NK-92 (cell line): Measurements from ENCODE around the gene CMIP.
"Not testable (repeated sequence)": the region's sequence is repeated elsewhere in the genome, so short reads cannot be mapped to it uniquely, and the experiment has no call there.

ENCODE experiments used
- DNase-seq: peaks from one replicate; lab custom pipeline; 2025; ENCODE audit not compliant: unreplicated experiment; lab: John Stamatoyannopoulos, UW

Gene CMIP

DNA sequence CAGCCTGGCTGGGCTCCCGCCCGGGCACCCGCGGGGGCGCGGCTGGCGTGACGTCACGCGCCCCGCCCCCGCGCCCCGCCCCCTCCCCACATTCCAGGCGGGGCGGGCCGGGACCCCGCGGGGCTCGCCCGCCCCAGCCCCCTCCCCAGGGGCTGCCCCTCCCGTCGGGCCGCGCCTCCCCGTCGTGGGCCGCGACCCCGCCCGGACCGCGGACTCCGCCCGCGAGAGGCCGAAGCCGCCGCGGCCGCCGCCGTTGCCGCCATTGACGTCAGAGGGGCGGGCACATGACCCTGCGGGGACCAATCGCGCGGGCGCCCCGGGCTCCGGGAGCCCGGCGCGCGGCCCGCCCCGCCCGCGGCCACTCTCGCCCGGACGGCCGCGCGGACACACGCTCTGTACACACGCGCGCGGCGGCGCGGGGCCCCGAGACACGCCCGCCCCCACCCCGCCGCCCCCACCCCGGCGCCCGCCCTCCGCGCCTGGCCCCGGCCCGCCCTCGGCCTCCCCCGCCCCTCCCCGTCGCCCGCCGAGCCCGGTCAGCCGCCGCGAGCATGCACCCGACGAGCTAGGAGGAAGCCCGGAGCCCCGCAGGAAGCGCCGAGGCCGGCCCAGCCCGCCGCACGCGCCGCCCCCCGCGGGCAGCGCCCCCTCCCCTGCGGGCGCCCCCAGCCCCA is at the start of gene CMIP:
Gene CMIP (plus strand): TSS at position 361 of the 674 bp plus-strand sequence.
- DNase-seq = no peak

DNA sequence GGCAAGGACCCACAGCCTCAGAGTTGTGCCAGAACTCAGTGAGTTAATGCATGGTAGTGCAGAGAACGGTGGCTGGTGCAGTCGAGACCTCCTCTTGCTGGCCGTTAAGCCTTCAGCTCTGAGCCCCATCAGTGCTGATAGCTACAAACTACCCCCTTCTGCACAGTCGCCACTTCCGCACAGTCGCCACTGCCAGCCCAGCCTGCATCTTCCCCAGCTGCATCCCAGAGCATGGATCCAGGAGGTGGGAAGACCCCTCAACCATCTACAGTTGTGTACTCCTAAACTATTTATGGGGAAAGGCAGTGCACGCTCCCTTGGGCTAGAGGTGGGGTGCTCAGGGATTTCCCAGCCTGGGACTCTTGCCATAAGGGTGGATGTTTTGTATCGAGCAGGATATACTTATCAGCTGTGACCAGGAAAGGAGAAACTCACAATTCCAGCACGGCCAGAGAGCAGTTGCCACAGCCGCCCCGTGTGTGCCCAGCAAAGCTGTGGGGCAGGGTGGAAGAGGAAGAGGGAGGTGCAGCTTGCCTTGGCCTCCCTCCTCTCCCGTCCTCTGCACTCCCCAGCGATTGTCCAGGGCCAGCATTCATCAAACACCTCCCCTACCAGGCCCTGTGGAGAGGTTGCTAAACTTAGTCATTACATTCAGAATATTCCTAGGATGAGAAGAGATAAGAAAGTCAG is 49.5 kb upstream of the CMIP start:
- no peak for DNase-seq

DNA sequence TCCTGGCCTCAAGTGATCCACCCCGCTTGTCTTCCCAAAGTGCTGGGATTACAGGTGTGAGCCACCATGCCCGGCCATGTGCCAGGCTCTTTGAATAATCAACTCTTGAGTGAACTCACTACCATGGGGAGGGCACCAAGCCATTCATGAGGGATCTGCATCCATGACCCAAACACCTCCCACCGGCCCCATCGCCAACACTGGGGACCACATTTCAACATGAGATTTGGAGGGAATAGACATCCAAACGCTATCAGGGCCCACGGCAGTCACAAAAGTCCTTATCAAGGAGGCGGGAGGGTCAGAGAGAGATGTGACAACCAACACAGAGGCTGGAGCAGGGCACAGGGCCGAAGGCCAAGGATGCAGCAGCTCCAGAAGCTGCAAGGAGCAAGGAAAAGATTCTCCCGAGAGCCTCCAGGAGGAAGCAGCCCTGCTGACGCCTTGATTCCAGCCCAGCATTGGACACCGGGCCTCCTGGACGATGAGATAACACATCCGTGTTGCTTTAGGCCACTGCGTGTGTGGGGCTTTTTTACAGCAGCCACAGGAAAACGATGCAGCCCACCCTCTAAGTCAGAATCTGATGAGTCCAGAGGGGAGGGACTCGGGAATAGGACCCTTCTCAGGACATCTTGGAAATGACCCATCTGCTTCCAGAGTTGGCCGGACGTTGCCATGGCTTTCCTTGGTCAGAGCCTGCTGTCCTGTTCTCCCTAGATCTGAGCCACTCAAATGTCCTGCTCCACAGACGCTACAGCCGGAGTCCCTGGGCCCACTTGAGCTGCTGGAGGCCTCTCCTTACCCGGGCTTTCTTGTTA is 47.3 kb upstream of the CMIP start:
- DNase-seq = no peak

DNA sequence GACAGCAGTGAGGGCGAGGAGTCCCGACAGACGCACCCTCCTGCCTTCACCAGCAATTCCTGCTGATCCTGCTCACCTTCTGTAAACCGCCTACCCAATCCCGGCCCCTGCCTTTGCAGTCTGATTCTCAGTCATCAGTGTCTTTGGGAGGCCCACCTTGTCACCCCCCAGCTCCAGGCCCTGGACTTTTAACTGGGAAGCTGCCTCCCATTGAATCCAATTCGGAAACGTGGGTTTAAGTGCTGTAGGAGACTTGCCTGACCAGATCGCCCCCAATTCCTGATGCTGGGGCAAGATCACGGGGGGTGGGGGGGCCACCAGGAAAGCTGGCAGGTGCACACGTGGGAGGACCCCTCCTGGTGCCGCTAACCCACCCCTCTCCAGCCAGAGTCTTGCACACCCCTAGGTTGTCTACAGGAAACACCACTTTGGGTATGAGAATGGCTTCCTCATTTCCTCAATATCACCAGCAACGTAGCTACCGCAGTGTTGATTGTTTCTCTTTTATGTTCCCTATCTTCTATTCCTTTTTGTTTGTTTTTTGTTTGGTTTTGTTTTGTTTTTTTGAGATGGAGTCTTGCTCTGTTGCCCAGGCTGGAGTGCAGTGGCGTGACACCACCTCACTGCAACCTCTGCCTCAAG is 46.6 kb upstream of the CMIP start:
- DNase-seq = no peak

DNA sequence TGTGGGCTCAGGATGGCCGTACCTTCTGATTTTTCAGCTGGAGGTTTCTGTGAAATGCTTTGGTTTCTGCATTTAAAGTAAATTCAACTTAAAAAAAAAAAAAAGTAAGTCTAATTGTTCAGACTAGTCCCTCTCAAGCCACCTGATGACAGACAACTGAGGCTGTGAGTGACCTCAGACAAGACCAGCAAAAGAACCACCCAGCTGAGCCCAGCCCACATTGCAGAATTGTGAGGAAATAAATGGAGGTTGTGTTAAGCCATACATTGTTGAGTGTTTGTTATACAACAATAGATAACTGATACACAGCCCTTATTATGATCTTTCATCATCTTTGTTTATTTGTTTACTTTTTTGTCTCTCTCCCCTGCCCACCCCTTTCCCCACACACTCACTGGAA is 44.7 kb upstream of the CMIP start:
- no peak for DNase-seq

DNA sequence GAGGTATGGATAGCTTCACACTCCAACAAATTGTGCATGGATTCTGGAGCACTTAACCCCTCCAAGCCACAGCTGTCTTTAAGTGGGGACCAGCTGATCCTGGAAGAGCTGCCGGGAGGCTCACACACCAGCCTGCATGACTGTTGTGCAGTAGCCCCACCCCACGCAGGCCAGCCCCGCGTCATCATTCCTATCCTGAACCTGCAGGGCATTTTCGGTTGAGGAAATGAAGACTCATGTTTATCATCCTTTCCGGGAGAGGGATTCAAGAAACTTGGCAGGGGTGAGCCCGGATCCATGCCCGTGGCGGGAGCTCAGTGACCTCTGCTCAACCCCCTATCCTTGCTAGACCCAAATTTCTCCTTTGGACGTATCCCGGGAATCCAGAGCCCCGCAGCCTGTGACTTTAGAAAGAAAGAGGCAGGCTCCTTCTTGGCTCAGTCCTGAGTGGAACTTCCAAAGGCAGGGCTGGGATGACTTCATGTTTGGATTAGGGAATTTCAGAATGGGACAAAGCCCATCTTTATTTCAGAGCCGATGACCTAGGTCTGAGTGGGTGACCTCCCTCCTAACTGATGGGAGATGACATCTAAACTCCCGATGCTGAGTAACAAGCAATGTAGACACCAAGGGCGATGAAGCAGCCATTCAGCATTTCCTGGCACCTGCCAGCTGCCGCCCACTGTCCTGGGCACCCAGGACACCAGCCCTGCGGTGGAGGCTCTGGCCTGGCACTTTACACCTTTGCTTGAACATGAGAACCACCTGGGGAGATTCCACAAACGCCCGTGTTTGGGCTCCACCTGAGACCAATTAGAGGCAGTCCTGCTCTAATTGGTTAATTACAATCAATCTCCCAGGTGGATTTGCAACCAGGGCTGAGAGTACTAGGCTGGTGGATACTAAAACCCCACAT is 43.3 kb upstream of the CMIP start:
- DNase-seq = no peak

DNA sequence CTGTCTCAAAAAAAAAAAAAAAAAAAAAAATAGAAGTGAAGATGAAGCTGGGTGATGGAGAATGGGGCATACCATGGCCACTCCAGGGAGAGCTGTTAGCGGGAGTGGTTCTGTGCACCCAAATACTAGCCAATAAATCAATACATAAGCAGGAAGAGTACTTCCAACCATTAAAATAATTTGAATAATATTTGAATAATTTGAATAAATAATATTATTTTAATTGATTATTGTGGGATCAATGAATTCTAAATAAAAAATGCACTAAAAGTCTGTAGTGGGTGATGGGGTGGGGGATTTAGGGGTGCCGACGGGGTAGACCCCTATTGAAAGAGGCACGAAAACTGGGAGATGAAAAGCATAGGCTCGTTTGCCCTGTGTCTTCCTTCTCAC is 41.4 kb upstream of the CMIP start:
- no peak for DNase-seq

DNA sequence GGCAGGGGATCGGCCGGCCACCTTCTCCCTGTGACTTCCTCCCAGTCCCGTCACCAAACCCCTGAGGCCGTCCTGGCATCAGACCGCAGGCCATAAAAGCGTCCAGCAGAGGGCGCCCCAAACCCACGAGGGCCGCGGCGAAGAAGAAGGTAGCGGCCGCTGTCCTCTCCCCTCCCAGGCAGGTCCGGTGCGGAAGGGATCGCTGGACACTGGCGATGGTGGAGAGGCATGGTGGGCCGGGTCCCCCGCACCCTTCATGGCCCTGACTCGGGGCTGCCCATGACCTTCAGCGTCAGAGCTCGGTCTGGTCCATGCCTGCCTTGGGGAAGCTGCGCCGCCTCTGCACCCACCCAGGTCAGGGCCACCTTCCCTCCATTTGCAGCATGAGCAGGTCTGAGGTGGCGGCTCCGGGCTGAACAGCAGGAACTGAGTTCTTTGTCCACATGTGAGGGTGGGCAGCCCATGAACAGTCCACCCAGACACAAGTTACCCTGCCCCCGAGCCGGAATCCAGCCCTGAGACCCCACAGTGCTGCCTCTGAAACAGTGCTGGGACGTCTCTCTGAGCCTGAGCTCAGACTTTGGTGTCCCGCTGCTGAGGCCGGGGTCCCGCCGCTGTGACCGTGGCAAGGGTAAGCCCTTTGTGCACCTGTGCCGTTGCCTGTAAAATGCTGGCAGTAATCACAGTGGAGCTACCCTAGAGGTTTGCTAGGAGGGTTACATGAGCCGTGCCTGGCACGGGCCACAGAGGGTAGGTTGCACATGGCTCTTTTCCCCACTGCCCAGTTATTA is 40.8 kb upstream of the CMIP start:
- no peak for DNase-seq

DNA sequence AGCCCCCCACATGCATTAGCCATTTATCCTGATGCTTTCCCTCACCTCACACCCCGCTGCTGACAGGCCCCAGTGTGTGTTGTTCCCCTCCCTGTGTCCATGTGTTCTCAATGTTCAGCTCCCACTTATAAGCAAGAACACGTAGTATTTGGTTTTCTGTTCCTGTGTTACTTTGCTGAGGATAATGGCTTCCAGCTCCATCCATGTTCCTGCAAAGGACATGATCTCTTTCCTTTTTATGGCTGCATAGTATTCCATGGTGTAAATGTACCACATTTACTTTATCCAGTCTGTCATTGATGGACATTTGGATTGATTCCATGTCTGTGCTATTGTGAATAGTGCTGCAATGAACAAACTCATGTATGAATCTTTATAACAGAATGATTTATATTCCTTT is 39.6 kb upstream of the CMIP start:
- not testable (repeated sequence) for DNase-seq

DNA sequence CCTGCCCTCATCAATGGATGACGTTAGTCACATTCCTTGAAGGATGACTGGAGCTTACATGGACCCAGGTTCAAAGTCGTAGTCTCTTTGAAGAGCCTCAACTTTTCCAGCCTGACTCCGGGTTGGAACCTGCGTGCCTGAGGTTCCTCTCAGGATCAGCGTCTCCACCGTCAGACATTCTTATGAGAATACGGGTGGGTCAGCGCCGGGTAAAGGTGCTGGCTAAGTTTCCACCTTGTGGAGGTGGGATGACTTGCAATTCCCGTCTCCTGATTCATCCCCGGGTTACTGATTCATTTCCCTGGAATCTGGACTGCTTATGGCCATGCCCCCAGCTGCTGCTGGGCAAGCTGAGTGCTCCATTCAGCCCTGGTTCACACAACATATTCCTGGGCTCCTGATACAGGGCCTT is 38.9 kb upstream of the CMIP start:
- no peak for DNase-seq

DNA sequence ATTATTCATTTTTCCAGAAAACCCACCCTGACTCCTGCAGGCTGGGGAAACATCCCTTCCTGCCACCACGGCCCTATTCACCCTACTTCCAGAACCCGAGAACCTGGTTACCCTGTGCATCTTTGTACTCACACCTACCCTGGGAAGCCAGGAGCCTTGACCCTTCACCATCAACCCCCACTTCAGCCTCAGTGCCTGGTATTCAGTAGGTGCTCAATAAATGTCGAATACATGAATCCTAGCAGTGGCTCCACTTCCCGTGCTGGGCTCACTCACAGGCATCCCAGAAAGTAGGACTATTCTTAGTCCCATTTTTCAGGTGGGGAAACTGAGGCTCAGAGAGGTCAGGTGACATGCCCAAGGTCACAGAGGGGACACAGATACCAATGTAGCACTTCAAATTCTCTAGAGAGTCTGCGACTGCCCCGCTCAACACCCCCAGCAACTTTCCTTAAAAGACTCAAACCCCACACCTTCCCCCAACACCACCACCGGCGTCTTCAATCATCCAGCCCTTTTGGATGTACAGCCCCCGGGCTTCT is 36.1 kb upstream of the CMIP start:
- no peak for DNase-seq

DNA sequence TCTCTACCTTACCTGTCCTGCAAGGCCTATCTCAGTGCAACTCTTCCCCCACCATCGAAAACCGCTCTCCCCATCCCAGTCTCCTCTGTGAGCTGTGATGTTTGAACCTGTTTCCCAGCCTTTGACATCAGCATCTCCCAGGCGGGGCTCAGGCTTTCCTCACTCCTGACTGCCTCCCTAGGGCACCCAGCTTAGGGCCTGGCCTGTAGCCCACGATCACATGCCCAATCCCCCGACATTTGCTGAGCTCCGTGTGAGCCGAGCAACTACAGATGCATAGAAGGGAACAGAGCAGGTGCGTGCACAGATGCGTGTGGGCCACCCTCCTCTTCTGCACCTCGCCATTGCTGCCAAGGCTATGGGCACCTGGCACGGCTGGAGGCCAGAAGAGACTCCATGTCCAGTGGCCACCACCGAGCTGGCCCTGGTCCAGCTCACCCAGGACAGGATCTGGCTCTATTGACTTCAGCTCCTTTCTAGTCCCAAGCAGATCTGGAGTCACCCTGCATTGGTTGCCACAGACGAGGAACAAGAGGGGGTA is 35.5 kb upstream of the CMIP start:
- DNase-seq = no peak

DNA sequence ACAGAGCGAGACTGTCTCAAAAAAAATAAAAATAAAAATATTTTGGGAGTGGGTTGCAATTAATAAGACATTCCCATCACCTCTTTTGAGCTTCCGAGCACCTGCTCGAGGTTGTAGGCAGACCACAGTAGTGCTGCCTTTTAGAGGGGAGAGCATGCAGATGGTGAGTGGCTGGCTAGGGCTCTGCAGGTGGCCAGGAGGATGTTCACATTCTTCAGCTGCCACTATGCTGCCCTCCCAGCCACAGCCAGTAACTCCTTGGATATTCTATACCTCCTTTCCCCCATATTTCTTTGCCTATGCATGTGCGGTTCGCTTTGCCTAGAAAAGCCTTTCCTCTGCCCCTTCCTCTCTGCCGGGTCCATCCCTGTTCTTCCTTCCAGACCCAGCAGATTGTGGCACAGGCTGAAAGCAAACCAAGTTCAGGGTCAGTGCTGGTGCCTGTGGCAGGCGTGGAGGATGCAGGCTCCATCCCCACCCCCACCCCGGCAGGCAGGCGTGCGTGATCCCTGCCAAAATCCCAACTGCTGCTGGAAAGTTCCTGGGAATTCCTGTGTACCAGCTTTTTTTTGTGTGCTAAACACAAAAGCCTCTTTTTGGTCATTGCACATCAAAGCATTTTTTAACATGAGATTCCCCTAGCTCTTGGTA is 33.8 kb upstream of the CMIP start:
- DNase-seq = no peak

DNA sequence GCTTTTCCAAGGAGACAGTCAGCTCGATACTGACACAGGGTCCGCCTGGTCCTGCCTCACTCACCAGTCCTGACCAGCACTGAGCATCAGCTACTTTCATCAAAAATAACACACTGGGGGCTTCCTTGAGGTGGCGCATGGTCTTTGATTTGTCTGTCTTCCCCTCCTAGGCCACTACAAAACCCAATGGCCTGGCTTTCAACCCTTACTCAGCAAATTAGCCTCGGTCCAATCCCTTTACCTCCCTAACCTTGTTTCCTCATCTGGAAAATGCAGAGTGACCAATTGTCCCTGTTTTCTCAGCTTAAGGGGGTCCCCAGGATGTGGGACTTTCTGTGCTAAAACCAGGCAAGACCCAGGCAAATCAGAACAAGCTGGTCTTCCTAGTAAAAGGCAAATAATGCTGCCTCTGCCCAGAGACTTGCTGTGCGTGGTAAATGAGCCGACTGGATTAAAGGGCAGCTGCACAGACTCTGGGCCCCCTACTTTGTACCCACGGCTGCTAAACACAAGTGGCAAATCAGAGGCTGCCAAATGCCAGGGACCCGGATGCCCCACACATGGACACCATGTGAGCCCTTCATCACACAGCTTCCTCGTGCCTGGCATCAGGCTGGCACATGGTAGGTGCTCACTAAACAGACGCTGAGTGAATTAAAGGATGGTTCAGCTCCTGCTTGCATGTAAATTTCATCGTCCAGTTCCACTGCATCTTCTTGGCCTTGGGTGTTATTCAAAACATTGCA is 31.2 kb upstream of the CMIP start:
- DNase-seq = no peak

DNA sequence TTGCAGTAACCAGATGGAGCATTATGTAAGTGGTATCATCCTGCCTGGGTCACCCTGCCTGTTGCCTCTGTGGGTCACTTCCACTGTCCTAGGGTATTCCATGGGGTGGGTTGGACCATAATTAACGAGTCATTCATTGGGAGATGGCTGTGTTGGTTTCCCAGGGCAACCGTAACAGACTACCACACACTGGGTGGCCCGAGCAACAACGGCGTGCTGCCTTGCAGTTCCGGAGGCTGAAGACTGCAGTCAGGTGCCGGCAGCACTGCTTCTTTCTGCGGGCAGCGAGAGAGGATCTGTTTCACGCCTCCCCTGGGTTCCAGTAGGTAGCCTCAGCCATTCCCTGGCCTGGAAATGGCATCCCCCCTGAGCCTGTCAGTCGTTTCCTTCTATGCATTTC is 28.9 kb upstream of the CMIP start:
- DNase-seq = no peak

DNA sequence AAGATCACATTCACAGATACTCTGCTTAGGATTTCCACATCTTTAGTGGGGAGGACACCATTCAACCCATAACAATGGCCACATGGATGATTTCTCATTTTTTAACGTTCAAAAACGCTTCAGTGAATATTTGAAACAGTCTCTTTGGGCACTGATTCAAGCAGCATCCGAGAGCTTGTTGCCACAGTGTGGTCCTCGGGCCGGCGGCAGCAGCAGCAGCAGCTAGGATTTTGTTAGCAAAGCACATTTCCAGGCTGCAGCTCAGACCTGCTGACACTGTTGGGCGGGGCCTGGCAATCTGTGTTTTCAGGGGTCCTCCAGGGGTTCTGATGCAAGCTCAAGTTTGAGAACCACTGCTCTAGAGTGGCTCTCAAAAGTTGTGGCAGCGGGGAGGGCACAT is 27.9 kb upstream of the CMIP start:
- no peak for DNase-seq

DNA sequence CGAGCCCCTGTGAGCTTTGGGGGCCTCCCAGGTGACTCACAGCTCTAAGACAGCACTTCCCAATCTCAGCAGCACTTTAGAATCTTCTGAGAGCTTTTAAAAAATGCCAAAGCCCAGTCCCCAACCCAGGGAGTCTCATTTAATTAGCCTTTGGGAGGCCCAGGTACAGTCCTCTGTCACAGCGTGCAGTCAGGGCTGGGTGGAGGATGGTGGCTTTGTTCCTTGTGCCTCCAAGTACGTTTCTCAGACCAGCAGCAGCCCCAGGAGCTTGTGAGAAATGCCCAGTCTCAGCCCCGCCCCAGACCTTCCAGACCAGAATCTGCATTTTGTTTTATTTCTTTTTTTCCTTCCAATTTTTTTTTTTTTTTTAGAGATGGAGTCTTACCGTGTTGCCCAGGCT is 27.4 kb upstream of the CMIP start:
- DNase-seq = no peak

DNA sequence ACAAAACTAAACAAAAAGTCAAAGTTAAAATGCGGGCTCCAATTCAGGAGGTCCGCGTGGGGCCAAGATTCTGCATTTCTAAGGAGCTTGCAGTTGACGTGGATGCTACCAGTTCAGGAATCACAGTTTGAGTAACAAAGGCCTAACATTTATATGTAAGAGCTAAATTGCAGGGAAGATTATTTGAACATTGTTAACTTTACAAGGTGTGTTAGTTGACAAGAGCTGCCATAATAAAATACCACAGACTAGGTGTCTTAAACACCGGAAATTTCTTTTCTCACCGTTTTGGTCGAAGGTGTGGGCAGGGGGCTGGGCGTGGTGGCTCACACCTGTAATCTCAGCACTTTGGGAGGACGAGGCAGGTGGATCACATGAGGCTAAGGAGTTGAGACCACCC is 24.8 kb upstream of the CMIP start:
- no peak for DNase-seq
